ENCODE data around the gene UNC13A. TPM values are rescaled to one million over a fixed set of nuclear protein-coding genes. Genes with fewer than 3 reads are reported as not detected.

UNC13A gene
- polyA plus RNA-seq, 1 of the 3 experiments (the other 2 are of a cell fraction) = 0.38 TPM

DNA sequence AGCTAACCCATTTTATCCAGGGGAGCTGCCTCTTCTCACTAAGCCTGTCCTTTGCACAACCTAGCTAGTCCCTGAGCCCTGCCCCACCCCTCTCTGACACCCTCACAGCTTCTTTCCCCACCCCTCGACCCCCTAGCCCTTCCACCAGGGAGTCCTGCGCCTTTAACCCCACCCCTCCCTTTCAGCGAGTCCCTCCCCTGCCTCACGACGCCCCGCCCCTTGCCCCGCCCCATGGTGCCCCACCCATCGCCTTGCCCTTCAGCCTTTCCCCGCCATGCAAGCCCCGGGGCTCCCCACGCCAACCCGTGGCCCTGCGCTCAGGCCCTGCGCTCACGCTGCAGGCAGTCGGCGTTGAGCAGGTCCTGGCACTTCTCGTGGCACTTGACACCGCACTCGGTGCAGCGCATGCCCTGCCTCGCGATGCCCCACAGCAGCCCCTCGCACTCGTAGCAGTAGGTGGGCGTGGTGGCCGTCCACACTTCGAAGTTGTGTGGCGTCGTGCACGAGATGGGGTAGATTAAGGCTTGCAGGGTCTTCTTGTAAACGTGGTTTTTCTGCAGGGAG lies 40.0 kb downstream of the UNC13A start:
- Histone ChIP-seq H3K79me2 (ENCODE audit: insufficient read depth) (no peaks in the 10 kb centered on the region), H2AFZ (ENCODE audit: low read depth) (no peak overlapping the region), H3K4me2 (no peak overlapping the region), H3K27ac (ENCODE audit: low read depth in 2 of 2, low read length in 1 of 2) (no peak overlapping the region), H3K9me3 (no peaks in the 10 kb centered on the region), H3K9me2 (no peaks in the 10 kb centered on the region), H3K36me3 (replicated peaks in 1 of 2; ENCODE audit: control insufficient read depth in 1 of 2, insufficient read depth in 2 of 2, low read length in 1 of 2) (no peaks in the 10 kb centered on the region), H3K9ac (no peak overlapping the region), H4K20me1 (ENCODE audit: insufficient read depth) (no peaks in the 10 kb centered on the region), H3K4me1 (ENCODE audit: control insufficient read depth in 1 of 2, insufficient read depth in 2 of 2, low read depth in 1 of 2, low read length in 1 of 2) (no peaks in the 10 kb centered on the region), H3K27me3 (ENCODE audit: insufficient read depth) (no peaks in the 10 kb centered on the region), H3K4me3 (ENCODE audit: low read depth in 2 of 2, low read length in 1 of 2) (no peak overlapping the region), H3F3A (replicated peaks; ENCODE audit: insufficient read depth) (no peaks in the 10 kb centered on the region)
- POLR2A ChIA-PET = interaction anchor here (0.6 kb wide), 1 partner anchor 108 kb away, joined by 5 read pairs; no protein-coding TSS in a partner anchor
- CTCF ChIA-PET = interaction anchor here (1.3 kb wide), 1 partner anchor 135 kb away, joined by 3 read pairs; no protein-coding TSS in a partner anchor
- 84% methylated on average over 31 of the region's 32 CpGs for WGBS (ENCODE audit: low lambda C conversion rate)
- DNase-seq = peak; percentile 66
- TF ChIP-seq JUND (IDR thresholded peaks at IDR 0.05) (no peak), RAD21 (IDR thresholded peaks at IDR 0.05; ENCODE audit: low read length) (no peak), GATA2 (CRISPR knock-in tag; IDR thresholded peaks at IDR 0.05) (no peak)

DNA sequence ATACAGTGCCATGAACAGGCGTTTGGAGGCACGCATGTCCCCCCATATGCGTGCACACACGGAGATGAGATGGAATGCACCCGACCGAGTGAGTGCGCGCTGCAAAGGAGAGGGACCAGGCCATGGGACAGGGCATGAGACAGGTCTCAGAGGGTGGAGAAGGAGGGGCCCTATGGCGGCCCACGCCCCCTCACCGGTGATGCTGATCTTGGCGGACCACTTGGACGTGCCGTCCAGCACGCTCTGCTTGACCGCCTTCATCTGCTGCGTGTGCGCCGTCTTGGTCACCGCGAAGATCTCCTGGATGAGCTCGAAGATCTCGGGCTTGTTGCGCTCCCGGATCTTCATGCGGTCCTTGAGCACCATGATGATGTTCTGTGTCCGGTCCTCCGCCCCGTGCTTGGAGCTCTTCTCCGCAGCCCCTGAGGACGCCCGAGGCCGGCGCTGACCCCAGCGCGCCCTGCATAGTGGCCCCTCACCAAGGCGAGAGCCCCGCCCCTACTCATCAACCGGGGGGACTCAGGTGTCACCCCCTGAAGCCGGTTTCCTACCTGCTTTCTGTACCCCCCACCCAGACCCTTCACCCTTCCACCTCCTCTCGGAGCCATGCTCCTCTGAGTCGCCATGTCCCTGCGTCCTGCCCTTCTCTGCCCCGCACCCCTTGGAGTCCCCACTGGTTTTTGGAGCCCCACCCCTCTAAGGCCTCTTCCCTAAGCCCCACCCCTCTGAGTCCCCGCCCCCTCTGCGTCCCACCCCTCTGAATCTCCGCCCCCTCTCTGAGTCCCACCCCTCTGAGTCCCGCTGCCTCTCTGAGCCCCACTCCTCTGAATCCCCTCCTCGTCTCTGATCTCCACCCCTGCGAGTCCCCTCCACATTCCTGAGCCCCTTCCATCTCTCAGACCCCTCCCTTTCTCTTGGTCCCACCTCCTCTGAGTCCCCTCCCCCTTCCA lies 40.8 kb downstream of the UNC13A start:
- Histone ChIP-seq H3K4me3 (ENCODE audit: low read depth in 2 of 2, low read length in 1 of 2) (no peak overlapping the region), H3K79me2 (ENCODE audit: insufficient read depth) (no peaks in the 10 kb centered on the region), H3K4me1 (ENCODE audit: control insufficient read depth in 1 of 2, insufficient read depth in 2 of 2, low read depth in 1 of 2, low read length in 1 of 2) (no peaks in the 10 kb centered on the region), H3K9me2 (no peaks in the 10 kb centered on the region), H3K9me3 (no peaks in the 10 kb centered on the region), H3K9ac (no peak overlapping the region), H3K27ac (ENCODE audit: low read depth in 2 of 2, low read length in 1 of 2) (no peak overlapping the region), H4K20me1 (ENCODE audit: insufficient read depth) (no peaks in the 10 kb centered on the region), H2AFZ (ENCODE audit: low read depth) (no peak overlapping the region), H3K27me3 (ENCODE audit: insufficient read depth) (no peaks in the 10 kb centered on the region), H3K4me2 (no peak overlapping the region), H3F3A (replicated peaks; ENCODE audit: insufficient read depth) (no peaks in the 10 kb centered on the region), H3K36me3 (replicated peaks in 1 of 2; ENCODE audit: control insufficient read depth in 1 of 2, insufficient read depth in 2 of 2, low read length in 1 of 2) (no peaks in the 10 kb centered on the region)
- ChIA-PET CTCF (no interaction called here), POLR2A (interaction anchor here (0.6 kb wide), 1 partner anchor 108 kb away, joined by 5 read pairs; no protein-coding TSS in a partner anchor)
- TF ChIP-seq GABPA (IDR thresholded peaks at IDR 0.05; ENCODE audit: low read depth) (no peak), TAF1 (IDR thresholded peaks at IDR 0.05; ENCODE audit: borderline replicate concordance, low read depth, low read length) (no peak), MEF2A (IDR thresholded peaks at IDR 0.05; ENCODE audit: borderline replicate concordance, low read depth) (no peak), FOSL2 (IDR thresholded peaks at IDR 0.05; ENCODE audit: borderline replicate concordance, low read depth) (no peak), SMC3 (IDR thresholded peaks at IDR 0.05; ENCODE audit: low read depth, low read length) (no peak), SIN3A (IDR thresholded peaks at IDR 0.05; ENCODE audit: borderline replicate concordance, low read depth, low read length) (no peak), RAD21 (IDR thresholded peaks at IDR 0.05; ENCODE audit: low read length) (no peak), RXRA (IDR thresholded peaks at IDR 0.05; ENCODE audit: borderline replicate concordance, low read depth) (no peak), TEAD4 (IDR thresholded peaks at IDR 0.05; ENCODE audit: borderline replicate concordance, insufficient read depth) (no peak), GATA2 (CRISPR knock-in tag; IDR thresholded peaks at IDR 0.05) (no peak), JUND (IDR thresholded peaks at IDR 0.05) (no peak), TCF12 (IDR thresholded peaks at IDR 0.05) (no peak), ELF1 (IDR thresholded peaks at IDR 0.05) (no peak), EZH2phosphoT487 (IDR thresholded peaks at IDR 0.05; ENCODE audit: borderline replicate concordance, low read depth) (no peak), CHD2 (IDR thresholded peaks at IDR 0.05; ENCODE audit: low read length, partially characterized antibody) (no peak)
- TF ChIP-seq, protein P1, sequence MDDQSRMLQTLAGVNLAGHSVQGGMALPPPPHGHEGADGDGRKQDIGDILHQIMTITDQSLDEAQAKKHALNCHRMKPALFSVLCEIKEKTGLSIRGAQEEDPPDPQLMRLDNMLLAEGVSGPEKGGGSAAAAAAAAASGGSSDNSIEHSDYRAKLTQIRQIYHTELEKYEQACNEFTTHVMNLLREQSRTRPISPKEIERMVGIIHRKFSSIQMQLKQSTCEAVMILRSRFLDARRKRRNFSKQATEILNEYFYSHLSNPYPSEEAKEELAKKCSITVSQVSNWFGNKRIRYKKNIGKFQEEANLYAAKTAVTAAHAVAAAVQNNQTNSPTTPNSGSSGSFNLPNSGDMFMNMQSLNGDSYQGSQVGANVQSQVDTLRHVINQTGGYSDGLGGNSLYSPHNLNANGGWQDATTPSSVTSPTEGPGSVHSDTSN (IDR thresholded peaks at IDR 0.05) = no peak
- TF ChIP-seq, protein P2, sequence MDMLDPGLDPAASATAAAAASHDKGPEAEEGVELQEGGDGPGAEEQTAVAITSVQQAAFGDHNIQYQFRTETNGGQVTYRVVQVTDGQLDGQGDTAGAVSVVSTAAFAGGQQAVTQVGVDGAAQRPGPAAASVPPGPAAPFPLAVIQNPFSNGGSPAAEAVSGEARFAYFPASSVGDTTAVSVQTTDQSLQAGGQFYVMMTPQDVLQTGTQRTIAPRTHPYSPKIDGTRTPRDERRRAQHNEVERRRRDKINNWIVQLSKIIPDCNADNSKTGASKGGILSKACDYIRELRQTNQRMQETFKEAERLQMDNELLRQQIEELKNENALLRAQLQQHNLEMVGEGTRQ (IDR thresholded peaks at IDR 0.05; ENCODE audit: borderline replicate concordance, low read depth, low read length) = no peak
- peak; percentile 77 for DNase-seq
- 88% methylated on average over 43 of the region's 50 CpGs for WGBS (ENCODE audit: low lambda C conversion rate)
